ENCODE measurements around the gene ALG13.
"Not testable (repeated sequence)": the region's sequence is repeated elsewhere in the genome, so short reads cannot be mapped to it uniquely, and the experiment has no call there.

The ALG13 gene

GRCh38 chrX:111680988-111681779 is at the start of gene ALG13:
Gene ALG13, plus strand, starts transcription at chrX:111681170. Its CDS starts 49 bp downstream, at chrX:111681219.
- peak; percentile 12 for FAIRE-seq

DNA sequence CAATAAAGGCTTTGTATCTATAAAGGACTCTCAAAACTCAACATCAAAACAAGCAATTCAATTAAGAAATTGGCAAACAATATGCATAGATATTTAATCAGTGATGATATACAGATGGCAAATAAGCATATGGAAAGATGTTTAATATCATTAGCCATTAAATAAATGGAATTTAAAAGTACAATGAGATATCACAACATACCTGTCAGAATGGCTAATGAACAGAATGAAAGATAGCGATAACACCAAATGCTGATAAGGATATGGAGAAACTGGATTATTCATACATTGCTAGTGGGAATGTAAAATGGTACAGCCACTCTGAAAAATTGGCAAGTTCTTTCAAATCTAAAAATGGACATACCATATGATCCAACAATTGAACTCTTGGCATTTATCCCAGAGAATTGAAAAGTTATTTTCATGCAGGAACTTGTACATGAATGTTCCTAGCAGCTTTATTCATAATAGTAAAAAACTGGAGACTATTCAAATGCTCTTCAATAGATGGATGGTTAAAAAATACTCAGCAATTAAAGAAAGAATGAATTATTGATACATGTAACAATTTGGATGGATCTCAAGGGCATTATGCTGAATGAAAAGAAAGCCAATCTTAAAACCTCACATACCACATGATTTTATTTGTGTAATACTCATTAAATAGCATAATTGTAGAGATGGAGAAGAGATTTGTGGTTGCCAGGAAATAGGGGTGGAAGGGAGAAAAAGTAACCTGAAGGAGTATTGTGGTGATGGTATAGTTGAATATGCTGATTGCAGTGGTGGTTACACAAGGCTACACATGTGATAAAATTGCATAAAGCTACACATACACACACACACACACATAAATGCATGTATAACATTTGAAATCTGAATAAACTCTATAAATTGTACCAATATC is 45.9 kb upstream of the ALG13 start:
- FAIRE-seq = no peak

DNA sequence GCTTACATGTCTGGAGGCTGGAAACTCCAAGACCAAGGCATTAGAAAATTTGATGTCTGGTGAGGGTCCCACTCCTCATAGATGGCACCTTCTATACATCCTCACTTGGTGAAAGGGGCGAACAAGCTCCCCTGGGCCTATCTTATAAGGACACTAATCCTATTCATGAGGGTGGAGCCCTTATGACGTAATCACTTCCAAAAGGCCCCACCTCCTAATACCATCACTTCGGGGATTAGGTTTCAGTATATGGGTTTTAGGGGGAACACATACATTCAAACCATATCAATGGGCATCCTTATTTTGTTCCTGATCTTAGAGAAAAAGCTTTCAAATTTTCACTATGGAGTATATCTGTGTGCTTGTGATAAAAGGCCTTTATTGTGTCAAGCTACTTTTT is 39.0 kb upstream of the ALG13 start:
- no peak for FAIRE-seq

GRCh38 chrX:111645165-111645564 is 35.8 kb upstream of the ALG13 start:
- not testable (repeated sequence) for FAIRE-seq

- FAIRE-seq = no peak
Measured at GRCh38 chrX:111645607-111646006, 35.4 kb upstream of the ALG13 start.

GRCh38 chrX:111646515-111646914 is 34.5 kb upstream of the ALG13 start:
- FAIRE-seq = no peak

GRCh38 chrX:111648802-111649201 is 32.2 kb upstream of the ALG13 start:
- FAIRE-seq = no peak

GRCh38 chrX:111649638-111650037 is 31.3 kb upstream of the ALG13 start:
- no peak for FAIRE-seq

DNA sequence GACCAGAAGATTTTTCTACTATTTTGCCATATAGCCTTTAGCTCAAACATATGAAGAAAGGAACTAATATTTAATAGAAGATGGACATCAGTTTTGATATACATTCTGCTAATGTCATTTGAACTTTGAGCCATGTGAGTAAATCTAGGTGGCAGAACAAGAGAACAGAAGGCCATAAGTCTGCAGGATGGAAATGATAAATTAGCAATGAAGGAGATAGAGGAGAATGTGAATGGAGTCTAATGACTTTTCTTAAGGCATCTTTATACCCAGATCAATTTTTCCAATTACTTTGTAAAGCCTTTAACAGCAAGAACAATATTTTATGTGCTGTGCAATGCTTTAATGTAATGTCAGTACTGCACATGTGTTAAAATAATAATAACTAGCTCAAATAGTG is 30.1 kb upstream of the ALG13 start:
- no peak for FAIRE-seq

GRCh38 chrX:111652719-111653118 is 28.3 kb upstream of the ALG13 start:
- FAIRE-seq = no peak

- FAIRE-seq = no peak
Measured at GRCh38 chrX:111661241-111661640, 19.7 kb upstream of the ALG13 start.

GRCh38 chrX:111662292-111662691 is 18.7 kb upstream of the ALG13 start:
- FAIRE-seq = no peak

DNA sequence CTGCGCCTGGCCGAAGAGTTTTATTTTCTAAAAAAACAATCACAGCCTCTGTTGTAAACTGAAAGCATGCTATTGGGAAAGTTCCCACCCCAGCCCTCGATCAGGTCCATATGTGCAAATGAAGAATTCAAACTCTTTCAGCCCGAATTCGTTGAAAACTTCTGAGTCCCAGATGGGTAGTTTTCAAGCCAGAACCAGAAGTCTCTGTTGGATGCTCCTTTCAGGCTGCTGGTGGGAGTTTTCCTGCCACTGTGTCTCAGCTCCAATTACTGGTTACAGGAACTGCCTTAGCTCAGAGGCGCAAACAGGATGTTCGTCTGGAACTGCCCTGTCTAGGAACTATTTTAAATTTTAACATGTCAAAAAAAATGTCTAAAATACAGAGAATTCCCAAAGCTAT is 9.3 kb upstream of the ALG13 start:
- FAIRE-seq = no peak

DNA sequence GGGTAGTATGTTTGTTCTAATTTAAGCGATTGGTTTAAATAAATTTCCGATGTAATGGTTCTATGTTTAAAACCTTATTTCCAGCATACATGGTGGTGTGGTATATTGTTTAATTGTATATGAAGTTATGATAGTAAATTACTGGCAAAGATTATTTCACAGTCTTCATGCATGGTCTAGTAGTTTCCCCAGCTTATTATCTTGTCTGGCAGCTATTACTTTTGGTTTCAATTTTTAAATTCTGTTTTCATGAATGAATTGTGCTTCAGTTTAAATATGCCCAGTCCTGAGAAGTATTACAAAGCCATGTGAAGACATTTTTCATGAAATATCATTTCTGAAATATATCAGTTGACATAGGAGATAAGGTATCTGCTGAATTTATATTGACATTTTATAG is 6.3 kb downstream of the ALG13 start:
- FAIRE-seq = no peak

DNA sequence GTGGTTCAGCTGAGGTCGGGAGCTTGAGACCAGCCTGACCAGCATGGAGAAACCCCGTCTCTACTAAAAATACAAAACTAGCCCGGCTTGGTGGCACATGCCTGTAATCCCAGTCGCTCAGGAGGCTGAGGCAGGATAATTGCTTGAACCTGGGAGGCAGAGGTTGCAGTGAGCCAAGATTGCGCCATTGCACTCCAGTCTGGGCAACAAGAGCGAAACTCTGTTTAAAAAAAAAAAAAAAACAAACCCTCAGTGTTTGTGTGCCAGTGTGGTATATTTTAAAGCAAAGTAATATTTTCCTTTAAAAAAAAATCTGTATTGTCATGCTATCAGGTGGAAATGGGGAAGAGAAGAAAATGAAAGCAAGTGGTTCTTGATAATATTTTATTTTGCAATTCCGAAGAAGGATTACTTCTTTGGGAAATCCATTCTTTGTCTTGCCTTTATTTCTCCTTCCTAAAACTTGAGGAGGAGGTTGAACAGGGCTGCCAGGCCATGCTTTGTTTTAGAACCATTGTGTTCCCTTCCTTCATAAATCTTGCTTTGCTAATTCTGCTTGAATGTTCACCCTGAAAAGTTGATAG is 14.4 kb downstream of the ALG13 start:
- FAIRE-seq = no peak

DNA sequence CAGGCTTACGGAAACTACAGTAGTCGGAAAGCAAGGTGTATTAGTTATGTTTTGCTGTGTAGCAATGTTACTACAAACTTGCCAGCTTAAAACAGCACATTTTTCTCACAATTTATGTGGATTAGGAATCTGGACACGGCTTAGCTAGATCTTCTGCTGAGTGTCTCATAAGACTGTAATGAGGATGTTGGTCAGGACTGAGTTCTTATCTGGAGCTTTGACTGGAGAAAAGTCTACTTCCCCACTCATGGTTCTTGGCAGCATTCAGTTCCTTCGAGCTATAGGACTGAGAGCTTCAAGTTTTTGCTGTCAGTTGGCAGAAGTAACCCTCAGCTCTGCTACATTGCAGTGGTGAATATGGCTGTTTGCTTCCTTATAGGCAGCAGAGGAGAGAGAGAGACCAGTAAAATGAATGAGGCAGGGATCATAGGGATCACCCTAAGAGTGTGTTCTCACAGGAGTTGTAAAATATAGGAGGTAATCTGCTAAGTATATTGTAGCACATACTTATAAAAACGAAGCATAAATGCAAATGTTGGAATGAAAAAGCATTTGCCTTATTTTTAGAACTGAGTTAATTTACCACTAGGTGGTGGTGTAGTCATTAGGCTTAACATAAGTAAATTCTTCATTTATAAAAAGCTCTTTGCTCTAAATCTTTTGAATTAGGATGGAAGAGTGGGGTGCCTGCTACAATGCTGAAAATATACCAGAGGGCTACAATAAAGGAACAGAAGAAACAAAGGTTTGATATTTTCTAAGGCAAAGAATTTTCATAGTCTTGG is 38.6 kb downstream of the ALG13 start:
- FAIRE-seq = no peak

GRCh38 chrX:111728096-111728495 is 47.1 kb downstream of the ALG13 start:
- FAIRE-seq = no peak

- no peak for FAIRE-seq
Measured at GRCh38 chrX:111731351-111731750, 50.4 kb downstream of the ALG13 start.

DNA sequence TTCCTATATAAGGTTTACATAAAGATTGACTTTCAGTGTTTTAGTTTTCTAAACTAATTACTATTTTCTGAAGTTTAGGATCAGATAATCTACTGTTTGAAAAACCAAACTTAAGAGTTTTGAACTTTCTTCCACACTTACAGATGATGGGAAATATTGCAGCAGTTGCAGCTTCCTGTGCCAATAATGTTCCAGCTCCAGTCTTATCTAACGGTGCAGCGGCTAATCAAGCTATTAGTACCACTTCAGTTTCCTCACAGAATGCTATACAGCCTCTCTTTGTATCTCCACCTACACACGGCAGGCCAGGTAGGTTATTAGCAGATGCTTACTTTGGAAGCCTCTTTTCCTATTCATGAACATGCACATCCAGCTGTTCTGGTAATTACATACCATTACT is 55.6 kb downstream of the ALG13 start:
- FAIRE-seq = no peak

GRCh38 chrX:111742018-111742417 is 61.0 kb downstream of the ALG13 start:
- FAIRE-seq = no peak

GRCh38 chrX:111743316-111743715 is 62.3 kb downstream of the ALG13 start:
- no peak for FAIRE-seq

GRCh38 chrX:111756486-111756885 is 75.5 kb downstream of the ALG13 start:
- FAIRE-seq = no peak

DNA sequence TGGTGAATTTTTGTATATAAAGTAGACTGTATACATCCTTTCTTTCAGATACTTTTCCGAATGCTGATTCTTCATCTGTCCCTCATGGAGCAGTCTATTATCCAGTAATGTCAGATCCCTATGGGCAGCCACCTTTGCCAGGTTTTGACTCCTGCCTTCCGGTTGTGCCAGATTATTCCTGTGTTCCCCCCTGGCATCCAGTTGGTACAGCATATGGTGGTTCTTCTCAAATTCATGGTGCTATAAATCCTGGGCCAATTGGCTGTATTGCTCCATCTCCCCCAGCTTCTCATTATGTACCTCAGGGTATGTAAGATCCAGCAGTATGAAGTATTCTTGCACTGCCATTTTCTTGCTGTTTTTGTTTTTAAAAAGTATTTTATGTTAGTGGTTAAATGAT is 78.7 kb downstream of the ALG13 start:
- FAIRE-seq = no peak

All from endometrium (tissue), 2 donors.